H1 (cell line): ENCODE data around the gene CD200R1L. TPM values are rescaled to one million over a fixed set of nuclear protein-coding genes. Genes with fewer than 3 reads are reported as not detected.

Source experiments
- CBX8 ChIP-seq: fragments of 300-800, 300-1000 bp; sonication (generic); IDR thresholded peaks from 2 replicates; pipeline ENCODE4 v1.7.1; 2016; ENCODE audit warnings: low read depth, low read length, borderline replicate concordance
- RXRA ChIP-seq: IDR thresholded peaks from 2 replicates; pipeline ENCODE4 v1.6.1; 2011; ENCODE audit warnings: low read depth, mild to moderate bottlenecking, low read length, moderate library complexity; ENCODE audit not compliant: insufficient read depth
- polyA plus RNA-seq, 7 experiments: library from polyadenylated mRNA; depleted of rRNA in 3 of 7; stranded (reverse) in 5 of 7; unstranded in 2 of 7; fragments of >200 nt in 5 of 7; fragments of 200-250 nt in 2 of 7; gene quantifications; 1 replicate in 5 of 7; 2 replicates in 1 of 7; 4 replicates in 1 of 7; pipeline versions ENCODE4 v1.2.1 to v1.2.3, GENCODE V29; 2011 to 2013; ENCODE audit warnings: missing spikeins in 2 of 7, mixed read lengths in 2 of 7
- total RNA-seq: library from RNA; stranded (reverse); fragmentation: NEBNext Ultra II Directional; extraction: Animal tissue kit (Norgen Biotek cat#: 25700); gene quantifications from 2 replicates; pipeline ENCODE4 v1.2.1, GENCODE V29; 2021
- TF ChIP-seq, protein P1 (sequence below): IDR thresholded peaks from 2 replicates; pipeline ENCODE4 v1.6.1; 2012; ENCODE audit warnings: low read length, inconsistent platforms

The CD200R1L gene
- total and polyA plus RNA-seq, 2 of the 8 experiments (the other 6 are each of a cell fraction or from before 2014, with no cell fraction given) = not detected

DNA sequence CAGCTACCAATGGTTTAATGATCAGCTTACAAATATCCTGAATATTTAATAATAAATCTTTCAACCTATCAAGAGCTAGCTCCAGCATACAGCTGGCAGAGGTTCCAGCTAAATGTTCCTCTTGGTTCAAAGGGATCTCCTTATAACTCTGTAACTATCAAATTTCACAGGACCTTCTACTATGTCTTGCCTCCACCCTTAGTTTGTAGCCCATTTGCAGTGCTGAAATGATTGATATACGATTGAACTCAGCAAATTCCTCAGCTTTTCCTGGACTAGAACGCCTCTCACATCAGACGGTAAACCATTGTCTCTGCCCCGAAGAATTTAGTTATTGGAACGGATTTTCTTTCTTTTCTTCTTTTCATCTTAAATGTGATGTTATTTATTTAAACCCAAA, 41.5 kb downstream of the CD200R1L start (continued):
- TF ChIP-seq CBX8 = no peak
- TF ChIP-seq, protein P1, sequence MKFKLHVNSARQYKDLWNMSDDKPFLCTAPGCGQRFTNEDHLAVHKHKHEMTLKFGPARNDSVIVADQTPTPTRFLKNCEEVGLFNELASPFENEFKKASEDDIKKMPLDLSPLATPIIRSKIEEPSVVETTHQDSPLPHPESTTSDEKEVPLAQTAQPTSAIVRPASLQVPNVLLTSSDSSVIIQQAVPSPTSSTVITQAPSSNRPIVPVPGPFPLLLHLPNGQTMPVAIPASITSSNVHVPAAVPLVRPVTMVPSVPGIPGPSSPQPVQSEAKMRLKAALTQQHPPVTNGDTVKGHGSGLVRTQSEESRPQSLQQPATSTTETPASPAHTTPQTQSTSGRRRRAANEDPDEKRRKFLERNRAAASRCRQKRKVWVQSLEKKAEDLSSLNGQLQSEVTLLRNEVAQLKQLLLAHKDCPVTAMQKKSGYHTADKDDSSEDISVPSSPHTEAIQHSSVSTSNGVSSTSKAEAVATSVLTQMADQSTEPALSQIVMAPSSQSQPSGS = no peak
- TF ChIP-seq RXRA = no peak
- TF ChIP-seq, all 59 proteins: peak for 0
